ENCODE results near the gene RTP1.
"Not testable (repeated sequence)": the region's sequence is repeated elsewhere in the genome, so short reads cannot be mapped to it uniquely, and the experiment has no call there.

RTP1 gene

GRCh38 chr3:187196573-187197334, 532 bp upstream of the RTP1 start:
- TF ChIP-seq, protein P1, sequence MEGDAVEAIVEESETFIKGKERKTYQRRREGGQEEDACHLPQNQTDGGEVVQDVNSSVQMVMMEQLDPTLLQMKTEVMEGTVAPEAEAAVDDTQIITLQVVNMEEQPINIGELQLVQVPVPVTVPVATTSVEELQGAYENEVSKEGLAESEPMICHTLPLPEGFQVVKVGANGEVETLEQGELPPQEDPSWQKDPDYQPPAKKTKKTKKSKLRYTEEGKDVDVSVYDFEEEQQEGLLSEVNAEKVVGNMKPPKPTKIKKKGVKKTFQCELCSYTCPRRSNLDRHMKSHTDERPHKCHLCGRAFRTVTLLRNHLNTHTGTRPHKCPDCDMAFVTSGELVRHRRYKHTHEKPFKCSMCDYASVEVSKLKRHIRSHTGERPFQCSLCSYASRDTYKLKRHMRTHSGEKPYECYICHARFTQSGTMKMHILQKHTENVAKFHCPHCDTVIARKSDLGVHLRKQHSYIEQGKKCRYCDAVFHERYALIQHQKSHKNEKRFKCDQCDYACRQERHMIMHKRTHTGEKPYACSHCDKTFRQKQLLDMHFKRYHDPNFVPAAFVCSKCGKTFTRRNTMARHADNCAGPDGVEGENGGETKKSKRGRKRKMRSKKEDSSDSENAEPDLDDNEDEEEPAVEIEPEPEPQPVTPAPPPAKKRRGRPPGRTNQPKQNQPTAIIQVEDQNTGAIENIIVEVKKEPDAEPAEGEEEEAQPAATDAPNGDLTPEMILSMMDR (IDR thresholded peaks at IDR 0.05; ENCODE audit: low read depth, low read length, missing control alignments), result no peak
- H3K4me3 ChIP-seq (ENCODE audit: low read depth, low read length), result no peak overlapping the region
- DNase-seq (ENCODE audit: low read depth), result no peak

- TF ChIP-seq, protein P1 (IDR thresholded peaks at IDR 0.05; ENCODE audit: low read depth, low read length, missing control alignments), result no peak
- H3K4me3 ChIP-seq (ENCODE audit: low read depth, low read length), result no peak overlapping the region
- no peak for DNase-seq (ENCODE audit: low read depth)
Observed at GRCh38 chr3:187198490-187198889, 1.2 kb downstream of the RTP1 start.

GRCh38 chr3:187199463-187200050, 2.3 kb downstream of the RTP1 start:
- H3K4me3 ChIP-seq (ENCODE audit: low read depth, low read length); DNase-seq (ENCODE audit: low read depth): not testable (repeated sequence)

DNA sequence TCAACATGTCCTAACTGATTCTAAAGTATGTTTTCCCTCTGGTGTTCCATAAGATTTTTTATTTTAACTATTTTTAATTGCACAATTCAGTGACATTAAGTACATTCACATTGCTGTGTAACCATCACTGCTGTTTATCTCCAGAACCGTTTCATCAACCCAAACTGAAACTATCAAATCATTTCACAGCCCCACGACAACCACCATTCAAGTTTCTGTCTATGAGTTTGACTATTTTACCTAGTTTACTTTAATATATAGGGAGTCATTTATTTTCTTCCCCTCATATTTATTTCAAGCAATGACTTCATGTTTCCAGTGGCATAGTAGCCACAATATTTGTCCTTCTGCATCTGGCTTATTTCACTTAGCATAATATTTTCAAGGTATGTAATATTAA, 8.4 kb downstream of the RTP1 start:
- TF ChIP-seq, protein P1 (IDR thresholded peaks at IDR 0.05; ENCODE audit: low read depth, low read length, missing control alignments), result no peak
- no peak for DNase-seq (ENCODE audit: low read depth)
- H3K4me3 ChIP-seq (ENCODE audit: low read depth, low read length), result no peak overlapping the region

- no peak overlapping the region for H3K4me3 ChIP-seq (ENCODE audit: low read depth, low read length)
- TF ChIP-seq, protein P1 (IDR thresholded peaks at IDR 0.05; ENCODE audit: low read depth, low read length, missing control alignments), result no peak
- no peak for DNase-seq (ENCODE audit: low read depth)
Observed at GRCh38 chr3:187207062-187207461, 9.8 kb downstream of the RTP1 start.

- H3K4me3 ChIP-seq (ENCODE audit: low read depth, low read length), result no peak overlapping the region
- TF ChIP-seq, protein P1 (IDR thresholded peaks at IDR 0.05; ENCODE audit: low read depth, low read length, missing control alignments), result no peak
- DNase-seq (ENCODE audit: low read depth), result no peak
Observed at GRCh38 chr3:187207624-187208023, 10.3 kb downstream of the RTP1 start.

DNA sequence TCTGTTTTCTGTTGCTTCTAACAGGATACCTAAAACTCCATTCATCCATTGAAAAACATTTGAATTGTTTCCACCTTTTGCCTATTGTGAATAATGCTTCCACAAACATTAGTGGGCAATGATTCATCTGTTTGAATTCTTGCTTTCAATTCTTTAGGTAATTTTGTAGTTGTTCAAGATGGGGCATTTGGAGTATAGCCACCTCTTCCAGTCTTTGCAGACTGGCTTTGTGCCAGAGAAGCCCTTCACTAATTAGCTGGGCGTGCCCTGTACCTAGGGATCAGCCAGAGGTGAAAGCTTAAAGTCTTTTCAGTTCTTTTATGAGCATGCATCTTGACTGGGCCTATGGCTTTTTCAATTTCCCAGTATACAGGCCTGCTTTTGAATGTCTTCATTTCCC, 10.9 kb downstream of the RTP1 start:
- no peak overlapping the region for H3K4me3 ChIP-seq (ENCODE audit: low read depth, low read length)
- no peak for DNase-seq (ENCODE audit: low read depth)
- TF ChIP-seq, protein P1 (IDR thresholded peaks at IDR 0.05; ENCODE audit: low read depth, low read length, missing control alignments), result no peak
